H1 (cell line): ENCODE results near the gene DNASE1. TPM values are rescaled to one million over a fixed set of nuclear protein-coding genes. Genes with fewer than 3 reads are reported as not detected.

Source experiments
- CTCF ChIA-PET: fragments of 300-600 bp; sonication (Branson Sonifier 250); formaldehyde crosslinking; loops from one replicate; lab custom pipeline; 2021; ENCODE audit not compliant: partially characterized antibody; lab: Charles Lee
- POLR2A ChIA-PET: fragments of 300-600 bp; sonication (Branson Sonifier 250); formaldehyde crosslinking; loops from one replicate; lab custom pipeline; 2021; ENCODE audit warnings: inconsistent platforms; ENCODE audit not compliant: partially characterized antibody; lab: Charles Lee
- DNase-seq, 2 experiments: peaks; one replicate each; pipeline versions ENCODE4 v3.0.0 to v3.0.0-alpha.2; 2010 to 2022; ENCODE audit warnings: low spot score in 2 of 2, low read depth in 1 of 2, mixed read lengths in 1 of 2
- FAIRE-seq: peaks from 2 replicates; lab custom pipeline; 2011; peaks lifted over from hg19 to GRCh38; lab: Jason Lieb, UNC
- H2AFZ ChIP-seq: 2 replicates; pipeline ENCODE4 v1.8.1; 2012; ENCODE audit warnings: low read length, inconsistent platforms
- H2AK5ac ChIP-seq: 2 replicates; pipeline ENCODE4 v1.6.1; 2013; ENCODE audit warnings: low read depth, low read length
- H2BK120ac ChIP-seq: replicated peaks from 2 replicates; pipeline ENCODE3; 2013; ENCODE audit warnings: low read depth, low read length, inconsistent platforms
- H2BK12ac ChIP-seq: 2 replicates; pipeline ENCODE4 v1.6.1; 2013; ENCODE audit warnings: low read depth, low read length
- H2BK15ac ChIP-seq: 2 replicates; pipeline ENCODE4 v1.6.1; 2013; ENCODE audit warnings: low read length
- H2BK20ac ChIP-seq: 2 replicates; pipeline ENCODE4 v1.6.1; 2013; ENCODE audit warnings: low read length
- H2BK5ac ChIP-seq: 2 replicates; pipeline ENCODE4 v1.6.1; 2013; ENCODE audit warnings: low read depth, low read length
- H3K14ac ChIP-seq: 2 replicates; pipeline ENCODE4 v1.6.1; 2013; ENCODE audit warnings: inconsistent platforms; ENCODE audit not compliant: insufficient read length
- H3K18ac ChIP-seq: 2 replicates; pipeline ENCODE4 v1.6.1; 2013; ENCODE audit warnings: low read length; ENCODE audit errors: extremely low read depth
- H3K23ac ChIP-seq: 2 replicates; pipeline ENCODE4 v1.6.1; 2013; ENCODE audit warnings: inconsistent platforms; ENCODE audit not compliant: insufficient read length
- H3K23me2 ChIP-seq: 2 replicates; pipeline ENCODE4 v1.6.1; 2013; ENCODE audit warnings: low read depth, low read length
- H3K27ac ChIP-seq: 2 replicates; pipeline ENCODE4 v1.6.1; 2011; ENCODE audit warnings: low read depth, low read length, inconsistent platforms
- H3K27me3 ChIP-seq, 4 experiments: replicated peaks in 1 of 4; 1 replicate in 1 of 4; 2 replicates in 3 of 4; pipeline versions ENCODE4 v1.6.1 to v1.8.1; 2011 to 2013; ENCODE audit warnings: low read length in 3 of 4, mild to moderate bottlenecking in 3 of 4, inconsistent platforms in 2 of 4, mixed read lengths in 2 of 4, moderate library complexity in 1 of 4; ENCODE audit not compliant: control insufficient read depth in 3 of 4, insufficient read depth in 3 of 4; ENCODE audit errors: extremely low read depth in 1 of 4
- H3K36me3 ChIP-seq, 4 experiments: 2 replicates each; pipeline versions ENCODE4 v1.6.1 to v1.8.1; 2011 to 2013; ENCODE audit warnings: mild to moderate bottlenecking in 4 of 4, low read length in 3 of 4, moderate library complexity in 2 of 4, control low read depth in 1 of 4, inconsistent platforms in 1 of 4; ENCODE audit not compliant: insufficient read depth in 4 of 4, control insufficient read depth in 2 of 4
- H3K4ac ChIP-seq: replicated peaks from 2 replicates; pipeline ENCODE3; 2013; ENCODE audit warnings: low read length, low read depth, mixed read lengths, inconsistent platforms; ENCODE audit not compliant: insufficient read length
- H3K4me1 ChIP-seq, 4 experiments: replicated peaks in 1 of 4; 1 replicate in 1 of 4; 2 replicates in 3 of 4; pipeline versions ENCODE4 v1.6.1 to v1.8.1; 2011 to 2013; ENCODE audit warnings: low read length in 3 of 4, inconsistent platforms in 2 of 4, mixed read lengths in 1 of 4; ENCODE audit not compliant: insufficient read depth in 4 of 4, control insufficient read depth in 3 of 4
- H3K4me2 ChIP-seq, 2 experiments: 2 replicates each; pipeline versions ENCODE4 v1.6.1 to v1.8.1; 2011 to 2013; ENCODE audit warnings: low read depth in 2 of 2, low read length in 2 of 2, control low read depth in 1 of 2, inconsistent platforms in 1 of 2, mild to moderate bottlenecking in 1 of 2; ENCODE audit not compliant: insufficient read depth in 1 of 2
- H3K4me3 ChIP-seq, 4 experiments: fragments of 200-600, 300-600 bp in 1 of 4; sonication (generic), shearing (Covaris generic), sonication (Bioruptor Twin) in 1 of 4; 2 replicates each; pipeline versions ENCODE4 v1.5.1 to v1.8.1; 2011 to 2016; ENCODE audit warnings: low read length in 4 of 4, low read depth in 3 of 4, control low read depth in 2 of 4, inconsistent platforms in 2 of 4, mild to moderate bottlenecking in 2 of 4, mixed read lengths in 1 of 4, moderate library complexity in 1 of 4; ENCODE audit not compliant: insufficient read depth in 2 of 4; ENCODE audit errors: extremely low read depth in 1 of 4
- H3K56ac ChIP-seq: replicated peaks from 2 replicates; pipeline ENCODE3; 2013; ENCODE audit warnings: low read depth, mild to moderate bottlenecking, mixed read lengths, low read length, inconsistent platforms; ENCODE audit not compliant: insufficient read length
- H3K79me1 ChIP-seq: 2 replicates; pipeline ENCODE4 v1.6.1; 2013; ENCODE audit warnings: low read depth, low read length, control low read depth
- H3K79me2 ChIP-seq, 2 experiments: 2 replicates each; pipeline versions ENCODE4 v1.6.1 to v1.8.1; 2012 to 2013; ENCODE audit warnings: low read length in 2 of 2, mild to moderate bottlenecking in 2 of 2, inconsistent platforms in 1 of 2; ENCODE audit not compliant: insufficient read depth in 2 of 2, control insufficient read depth in 1 of 2
- H3K9ac ChIP-seq, 4 experiments: replicated peaks in 1 of 4; 1 replicate in 1 of 4; 2 replicates in 3 of 4; pipeline versions ENCODE4 v1.6.1 to v1.8.1; 2011 to 2013; ENCODE audit warnings: low read depth in 3 of 4, low read length in 3 of 4, control low read depth in 2 of 4, mild to moderate bottlenecking in 2 of 4, moderate library complexity in 2 of 4, inconsistent platforms in 1 of 4; ENCODE audit errors: extremely low read depth in 1 of 4
- H3K9me3 ChIP-seq, 2 experiments: 2 replicates each; pipeline versions ENCODE4 v1.6.1 to v1.8.1; 2012 to 2013; ENCODE audit warnings: mild to moderate bottlenecking in 2 of 2, moderate library complexity in 2 of 2, control low read depth in 1 of 2, inconsistent platforms in 1 of 2, low read depth in 1 of 2, low read length in 1 of 2, mixed read lengths in 1 of 2; ENCODE audit not compliant: insufficient read depth in 2 of 2
- H4K20me1 ChIP-seq, 2 experiments: replicated peaks in 1 of 2; 2 replicates each; pipeline versions ENCODE3 to v1.8.1; 2011 to 2013; ENCODE audit warnings: inconsistent platforms in 2 of 2, low read length in 2 of 2, mild to moderate bottlenecking in 1 of 2; ENCODE audit not compliant: insufficient read depth in 2 of 2, control insufficient read depth in 1 of 2
- H4K5ac ChIP-seq: 2 replicates; pipeline ENCODE4 v1.6.1; 2013; ENCODE audit warnings: low read length, low read depth, mixed read lengths, inconsistent platforms; ENCODE audit not compliant: insufficient read length
- H4K8ac ChIP-seq: 2 replicates; pipeline ENCODE4 v1.8.0; 2013; ENCODE audit warnings: mild to moderate bottlenecking, moderate library complexity, low read length, inconsistent platforms; ENCODE audit not compliant: insufficient read depth; ENCODE audit errors: extremely low read depth
- H4K91ac ChIP-seq: replicated peaks from 2 replicates; pipeline ENCODE3; 2013; ENCODE audit warnings: low read length, mixed read lengths, inconsistent platforms; ENCODE audit not compliant: insufficient read length
- TEAD4 ChIP-seq: IDR thresholded peaks from 2 replicates; pipeline ENCODE4 v1.6.1; 2012; ENCODE audit warnings: low read depth, low read length, inconsistent platforms, mixed read lengths
- WGBS, 2 experiments: shearing (Covaris generic) in 1 of 2; methylation state at CpG; one replicate each; pipeline versions ENCODE4 v1.1.6 to v1.1.7; 2013 to 2015; ENCODE audit warnings: low lambda C conversion rate in 2 of 2, mixed read lengths in 2 of 2, inconsistent platforms in 1 of 2, low coverage in 1 of 2, missing lambda C conversion rate in 1 of 2; ENCODE audit not compliant: insufficient replicate concordance in 2 of 2, insufficient coverage in 1 of 2, insufficient read length in 1 of 2; ENCODE audit errors: extremely low coverage in 1 of 2, missing lambda C conversion rate in 1 of 2; 5-methylcytosine and 5-hydroxymethylcytosine counted together
- polyA plus RNA-seq, 7 experiments: library from polyadenylated mRNA; depleted of rRNA in 3 of 7; stranded (reverse) in 5 of 7; unstranded in 2 of 7; fragments of >200 nt in 5 of 7; fragments of 200-250 nt in 2 of 7; gene quantifications; 1 replicate in 5 of 7; 2 replicates in 1 of 7; 4 replicates in 1 of 7; pipeline versions ENCODE4 v1.2.1 to v1.2.3, GENCODE V29; 2011 to 2013; ENCODE audit warnings: missing spikeins in 2 of 7, mixed read lengths in 2 of 7
- total RNA-seq: library from RNA; stranded (reverse); fragmentation: NEBNext Ultra II Directional; extraction: Animal tissue kit (Norgen Biotek cat#: 25700); gene quantifications from 2 replicates; pipeline ENCODE4 v1.2.1, GENCODE V29; 2021
- TF ChIP-seq, protein P1 (sequence below): IDR thresholded peaks from 2 replicates; pipeline ENCODE4 v1.6.1; 2012; ENCODE audit warnings: inconsistent platforms

DNASE1 gene
- total and polyA plus RNA-seq, 2 of the 8 experiments (the other 6 are each of a cell fraction or from before 2014, with no cell fraction given), result 11.5 to 16.7 TPM

DNA sequence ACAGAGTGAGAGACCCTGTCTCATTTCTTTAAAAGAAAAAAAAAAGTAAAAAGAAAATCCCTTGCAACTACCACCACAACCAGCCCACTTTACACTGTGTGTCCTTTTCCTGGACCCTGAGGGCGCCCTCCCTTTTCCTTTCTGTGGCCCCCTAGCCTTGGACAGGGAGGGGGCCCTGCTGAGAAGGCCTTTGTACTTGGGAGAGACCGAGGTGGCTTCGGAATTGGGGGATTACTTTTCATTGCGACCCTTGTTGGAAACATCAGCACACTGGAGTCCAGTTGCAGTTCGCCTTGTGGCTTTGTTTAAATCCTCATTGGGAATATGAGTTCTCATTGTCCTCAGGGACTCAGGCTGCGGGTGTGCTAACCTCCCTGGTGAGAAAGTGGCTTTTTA is 9.4 kb upstream of the DNASE1 start:
- Histone ChIP-seq H2BK20ac (peak overlapping the region; percentile 43; the same call in 1 of the 2 replicates), H3K23me2 (no peaks in the 10 kb centered on the region), H3K9ac (no peak overlapping the region), H2BK5ac (peak overlapping the region; percentile 84), H2AK5ac (no peak overlapping the region), H2BK120ac (no peak overlapping the region), H3K27ac (no peak overlapping the region; the same call in 1 of the 2 replicates), H2BK12ac (peak overlapping the region; percentile 53; the same call in 1 of the 2 replicates), H3K4me1 (peaks cover 11 to 29% (median 18%) of the 10 kb centered on the region in 4 experiments), H3K79me1 (peaks cover 2% of the 10 kb centered on the region; the same call in 1 of the 2 replicates), H3K4ac (peak overlapping the region; percentile 71), H4K91ac (peak overlapping the region; percentile 49), H3K18ac (peak overlapping the region; percentile 15), H3K9me3 (no peaks in the 10 kb centered on the region), H3K27me3 (no peaks in the 10 kb centered on the region), H3K23ac (no peak overlapping the region), H4K5ac (peak overlapping the region; percentile 39), H4K20me1 (no peaks in the 10 kb centered on the region), H3K14ac (no peak overlapping the region), H3K4me3 (no peak overlapping the region; a peak in 1 of 8 replicates), H2AFZ (0 out of 2 replicates have a peak overlapping the region, but pooled peaks have one; percentile 2), H3K79me2 (no peaks in the 10 kb centered on the region), H3K56ac (peak overlapping the region; percentile 21), H3K36me3 (no peaks in the 10 kb centered on the region), H3K4me2 (peak overlapping the region; percentile 50 to 54), H4K8ac (no peak overlapping the region), H2BK15ac (no peak overlapping the region)
- FAIRE-seq (no peak), DNase-seq (no peak)
- ChIA-PET POLR2A (no interaction called here), CTCF (interaction anchor here (0.9 to 3.2 kb wide), 2 partner anchors 8 to 20 kb away, joined by 3 to 11 read pairs; no protein-coding TSS in a partner anchor)
- WGBS, 2 experiments, result 62% methylated on average over 6 of the region's 6 CpGs; no CpG with 5 or more reads in 1 of the 2 experiments
- TF ChIP-seq TEAD4, result no peak
- TF ChIP-seq, protein P1, sequence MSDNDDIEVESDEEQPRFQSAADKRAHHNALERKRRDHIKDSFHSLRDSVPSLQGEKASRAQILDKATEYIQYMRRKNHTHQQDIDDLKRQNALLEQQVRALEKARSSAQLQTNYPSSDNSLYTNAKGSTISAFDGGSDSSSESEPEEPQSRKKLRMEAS, result no peak
